DMS 273 (cell line): Measurements from ENCODE around the gene TAOK2.
A peak's percentile ranks its signal among the peaks of the same experiment; 100 is the strongest.
"Not testable (repeated sequence)": the region's sequence is repeated elsewhere in the genome, so short reads cannot be mapped to it uniquely, and the experiment has no call there.

ENCODE experiments used
- DNase-seq: peaks from one replicate; lab custom pipeline; 2025; ENCODE audit not compliant: unreplicated experiment; lab: John Stamatoyannopoulos, UW

Gene TAOK2

GRCh38 chr16:30022887-30023286 is 49.2 kb downstream of the TAOK2 start, which contains the start of gene C16orf92:
Gene C16orf92, plus strand, starts transcription at chr16:30023198. Its CDS starts 143 bp downstream, at chr16:30023341.
- no peak for DNase-seq

- DNase-seq = no peak
Observed at GRCh38 chr16:30023586-30023985, 49.9 kb downstream of the TAOK2 start.

DNA sequence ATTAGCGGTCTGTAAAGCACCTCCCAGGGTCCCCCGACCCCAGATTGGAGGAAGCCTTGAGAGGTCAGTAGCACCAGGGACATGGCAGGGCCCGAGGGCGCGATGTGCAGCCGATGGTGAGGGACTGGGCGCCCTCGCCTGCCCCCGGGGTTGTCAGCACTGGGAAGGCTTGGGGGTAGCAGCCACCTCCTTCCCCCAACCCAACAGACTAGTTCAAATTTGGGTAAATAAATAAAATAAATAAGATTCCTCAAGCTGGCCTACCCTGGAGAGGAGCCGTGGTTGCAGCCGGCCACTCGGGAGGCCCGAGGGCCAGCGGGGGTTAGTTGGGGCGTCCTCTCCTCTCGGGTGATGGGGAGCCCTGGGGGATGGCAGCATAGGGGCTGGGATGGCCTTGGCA is 50.8 kb downstream of the TAOK2 start:
- no peak for DNase-seq

GRCh38 chr16:30025156-30025555 is 51.5 kb downstream of the TAOK2 start:
- DNase-seq = no peak

DNA sequence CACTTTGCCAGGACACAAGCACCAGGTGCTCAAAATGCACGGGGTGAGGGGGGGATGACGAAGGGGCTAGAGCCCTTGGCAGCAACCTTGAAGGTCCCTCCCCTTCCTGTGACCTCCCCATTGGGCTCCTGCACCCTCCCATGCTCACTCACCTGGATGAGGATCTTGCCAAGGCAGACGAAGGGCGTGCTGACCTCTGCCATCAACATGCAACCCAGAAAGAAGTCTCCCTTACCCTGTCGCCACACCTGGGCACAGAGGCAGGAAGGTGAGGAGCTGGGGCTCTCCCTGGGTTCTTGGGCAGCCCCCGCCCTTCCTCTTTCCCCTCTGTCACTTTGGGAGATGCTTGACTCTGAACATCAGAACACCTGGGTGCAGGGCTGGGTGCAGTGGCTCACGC is 51.9 kb downstream of the TAOK2 start:
- no peak for DNase-seq

- no peak for DNase-seq
Observed at GRCh38 chr16:30026449-30026848, 52.8 kb downstream of the TAOK2 start.

DNA sequence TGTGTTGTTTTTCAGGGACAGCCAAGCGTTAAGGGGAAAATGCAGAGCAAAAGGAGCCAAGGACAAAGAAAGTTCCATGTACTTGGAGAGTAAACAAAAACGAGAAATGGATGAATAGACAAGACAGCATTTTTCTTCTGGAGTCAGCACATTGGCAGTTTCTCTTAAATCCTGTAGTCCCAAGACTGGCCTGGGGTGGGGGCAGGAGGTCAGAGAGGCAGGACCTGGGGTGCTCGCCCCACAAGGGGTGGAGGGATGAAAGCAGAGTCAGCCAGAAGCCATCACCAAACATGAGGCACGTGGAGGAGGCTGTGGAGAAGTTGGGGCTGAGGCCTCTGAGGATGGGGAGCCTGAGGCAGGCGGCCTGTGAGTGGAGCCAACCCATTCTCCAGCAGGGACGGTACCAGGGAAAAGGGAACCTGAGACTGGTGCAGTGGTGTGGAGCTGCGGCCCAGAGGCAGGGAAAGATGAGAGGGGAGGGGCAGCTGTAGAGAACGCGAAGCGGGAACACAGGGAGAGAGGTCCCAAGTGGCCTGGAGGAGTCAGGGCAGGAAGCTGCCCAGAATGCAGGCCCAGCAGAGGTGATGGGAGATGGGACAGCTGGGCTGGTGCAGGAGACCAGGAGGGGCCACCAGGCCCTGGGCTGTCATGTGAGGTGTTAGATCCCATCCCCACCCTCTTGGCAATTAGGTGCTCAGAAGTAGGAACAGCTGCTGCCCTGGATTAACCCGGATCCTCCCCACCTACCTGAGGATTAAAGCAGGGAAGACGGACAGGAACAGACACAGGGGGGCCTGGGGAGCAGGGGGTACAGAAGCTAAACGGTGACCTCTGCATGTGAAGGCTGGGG is 54.1 kb downstream of the TAOK2 start:
- DNase-seq = peak; percentile 81

DNA sequence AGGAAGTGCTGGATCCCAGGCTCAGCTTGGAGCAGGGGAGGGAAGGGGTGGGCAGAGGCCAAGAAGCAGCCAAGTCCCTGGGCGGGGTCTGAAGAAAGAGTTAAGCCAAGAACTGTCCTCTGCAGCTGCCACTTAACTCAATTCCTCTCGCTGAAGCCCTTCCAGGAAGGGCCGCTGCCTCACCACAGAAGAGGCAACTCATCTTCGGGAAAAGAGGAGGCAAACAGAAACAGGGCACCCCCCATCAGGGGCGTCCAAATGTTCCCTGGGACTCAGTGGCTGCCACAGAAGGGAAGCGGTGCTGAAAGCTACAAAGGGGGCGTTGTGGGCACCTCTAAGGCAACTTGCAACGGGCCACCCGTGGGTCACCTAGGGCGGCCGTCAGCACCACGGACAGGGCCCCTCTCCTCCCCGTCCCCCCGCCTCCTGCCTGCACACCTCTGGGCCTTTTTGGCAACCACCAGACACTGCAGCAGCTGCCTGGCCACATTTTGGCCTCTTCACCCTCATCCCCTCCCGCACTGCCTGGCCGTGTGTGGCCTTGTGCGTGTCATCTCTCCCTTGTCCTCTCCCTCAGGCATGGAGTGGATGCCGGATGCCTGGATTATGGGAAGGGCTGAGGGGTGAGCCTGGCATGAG is 54.9 kb downstream of the TAOK2 start:
- DNase-seq = peak; percentile 81

DNA sequence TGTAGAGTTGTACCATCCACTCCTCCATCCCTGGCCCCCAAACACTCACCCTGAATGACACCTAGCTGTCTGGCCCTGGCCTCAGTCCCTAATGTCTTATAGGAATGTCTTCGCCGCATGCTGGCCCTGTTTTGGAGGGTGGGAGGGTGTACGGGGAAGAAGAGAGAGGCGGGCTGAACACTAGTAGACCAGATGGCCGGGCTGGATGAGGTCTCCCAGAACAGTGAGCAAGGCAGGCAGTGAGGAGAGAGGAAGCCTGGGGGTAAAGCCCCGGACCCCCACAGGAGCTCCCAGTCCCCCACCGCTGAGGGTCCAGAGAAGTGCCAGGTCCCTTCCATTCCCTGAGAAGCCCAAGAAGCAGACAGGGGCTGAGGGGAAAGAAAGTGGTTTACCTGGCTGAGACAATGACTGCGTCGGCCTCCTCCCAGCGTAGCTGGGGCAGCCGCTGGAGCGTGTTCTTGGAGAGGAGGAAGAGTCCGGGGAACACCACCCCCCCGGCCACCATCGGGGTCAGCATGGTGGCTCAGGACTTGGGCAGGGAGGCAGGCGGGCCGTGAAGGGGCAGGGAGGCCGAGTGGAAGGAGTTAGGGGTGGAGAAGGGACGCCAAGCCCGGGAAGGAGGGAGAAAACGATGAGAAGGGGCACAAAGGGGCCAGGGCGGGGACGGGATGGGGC is 56.5 kb downstream of the TAOK2 start:
- DNase-seq = peak; percentile 77

DNA sequence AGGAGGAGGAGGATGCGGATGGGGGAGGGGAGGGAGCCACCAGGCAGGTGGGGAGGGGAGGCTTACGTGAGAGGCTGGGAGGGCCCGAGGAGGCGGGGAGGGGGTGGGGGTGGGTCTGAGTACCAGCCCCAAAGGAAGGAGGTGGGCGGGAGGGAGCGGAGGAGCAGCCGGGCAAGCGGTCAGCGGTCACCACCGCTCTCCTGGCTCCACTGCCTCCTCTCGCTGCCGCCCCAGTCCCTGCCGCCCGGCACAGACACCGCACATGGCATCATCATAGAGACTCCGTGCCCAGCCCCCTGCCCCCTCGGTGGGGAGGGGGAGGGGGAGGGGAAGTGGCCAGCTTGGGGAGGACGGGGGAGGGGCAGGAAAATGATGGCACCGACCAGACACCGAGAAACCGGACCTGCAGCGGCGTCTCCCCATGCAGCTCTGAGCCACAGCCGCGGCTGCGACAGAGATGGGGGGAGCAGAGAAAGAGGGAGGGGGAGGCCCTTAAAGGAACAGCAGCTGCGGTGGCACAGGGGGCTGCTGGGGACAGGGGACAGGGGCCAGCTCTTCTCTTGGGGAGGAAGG is 57.3 kb downstream of the TAOK2 start, which contains the start of gene TLCD3B:
Gene TLCD3B (minus strand): TSS at position 431 of the 573 bp plus-strand sequence. CDS start 744 bp downstream, outside the sequence.
- DNase-seq = no peak

- DNase-seq = no peak
Observed at GRCh38 chr16:30031477-30031918, 57.8 kb downstream of the TAOK2 start.

DNA sequence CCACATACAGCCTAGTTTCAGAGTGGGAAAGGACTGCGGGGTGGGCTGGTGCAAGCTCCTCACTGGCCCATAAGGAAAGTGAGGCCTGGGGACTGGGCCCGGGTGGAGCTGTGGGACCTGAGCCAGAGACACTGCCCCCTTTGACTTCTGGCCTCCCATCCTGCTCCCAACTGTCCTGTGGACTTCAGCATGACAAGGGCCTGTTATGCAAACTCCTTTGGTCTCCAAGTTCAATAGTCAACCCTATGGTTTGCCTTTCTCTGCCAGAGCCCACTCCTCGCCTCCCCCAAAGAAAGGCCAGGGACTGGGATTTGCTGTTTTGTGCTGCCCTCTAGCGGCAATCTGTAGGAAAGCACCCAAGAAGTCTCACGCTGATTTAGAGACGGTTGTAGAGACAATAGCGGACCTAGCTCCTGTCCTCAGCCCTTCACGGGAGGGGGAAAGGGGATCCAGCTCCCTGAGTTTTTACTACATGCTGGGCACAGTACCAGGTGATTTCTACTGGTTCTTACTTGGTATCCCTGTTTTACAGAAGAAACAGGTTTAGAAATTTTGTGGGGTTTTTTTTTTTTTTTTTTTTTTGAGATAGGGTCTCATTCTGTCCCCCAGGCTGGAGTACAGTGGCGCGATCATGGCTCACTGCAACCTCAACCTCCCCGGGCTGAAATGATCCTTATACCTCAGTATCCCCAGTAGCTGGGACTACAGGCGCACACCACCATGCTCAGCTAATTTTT is 58.6 kb downstream of the TAOK2 start:
- peak; percentile 89 for DNase-seq

- no peak for DNase-seq
Observed at GRCh38 chr16:30033270-30033669, 59.6 kb downstream of the TAOK2 start.

DNA sequence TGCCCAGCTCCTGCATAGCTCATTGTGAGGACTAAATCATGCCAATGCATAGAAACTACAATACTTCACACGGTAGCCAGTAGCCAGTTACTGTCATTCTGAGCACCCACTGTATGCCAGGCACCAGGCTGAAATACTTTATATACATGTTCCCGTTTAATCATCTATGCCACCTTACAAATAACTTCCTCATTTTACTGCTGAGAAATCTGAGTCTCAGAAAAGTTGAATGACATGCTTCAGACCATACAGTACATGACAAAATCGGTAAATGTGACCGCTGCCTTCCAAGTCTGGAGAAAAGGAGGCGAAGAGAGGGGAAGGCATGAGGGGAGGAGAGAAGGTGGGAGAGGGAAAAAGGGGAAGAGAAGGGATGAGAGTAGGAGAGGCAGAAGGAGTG is 66.6 kb downstream of the TAOK2 start:
- DNase-seq = no peak

DNA sequence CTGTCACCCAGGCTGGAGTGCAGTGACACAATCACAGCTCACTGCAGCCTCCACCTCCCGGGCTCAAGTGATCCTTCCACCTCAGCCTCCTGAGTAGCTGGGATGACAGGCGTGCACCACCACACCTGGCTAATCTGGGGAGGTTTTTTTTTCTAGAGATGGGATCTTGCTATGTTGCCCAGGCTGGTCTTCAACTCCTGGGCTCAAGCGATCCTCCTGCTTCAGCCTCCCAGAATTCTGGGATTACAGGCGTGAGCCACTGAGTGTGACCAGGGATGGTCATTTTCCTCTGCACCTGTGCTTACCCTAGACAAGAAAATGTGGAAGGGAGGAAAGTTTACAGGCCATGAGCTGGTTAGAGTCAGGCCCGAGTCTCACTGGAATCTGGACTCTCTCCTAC is 67.0 kb downstream of the TAOK2 start:
- not testable (repeated sequence) for DNase-seq

DNA sequence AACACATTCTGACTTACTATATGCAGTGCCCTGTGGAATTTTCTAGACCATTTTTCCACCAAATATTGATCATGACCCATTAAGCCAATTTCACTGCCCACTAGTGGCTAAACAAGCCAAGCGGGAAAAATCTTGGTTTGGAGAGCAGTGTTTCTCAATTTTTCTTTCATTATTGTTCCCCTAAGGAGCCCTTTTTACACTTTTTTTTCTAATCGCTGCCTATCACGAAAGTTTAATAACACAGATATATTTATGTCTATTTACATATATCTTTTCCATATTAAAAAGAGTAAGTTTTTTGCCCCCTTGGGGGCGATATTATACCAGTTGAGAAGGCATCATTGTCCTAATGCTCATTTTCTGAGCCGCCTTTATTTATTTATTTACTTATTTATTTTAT is 68.2 kb downstream of the TAOK2 start:
- DNase-seq = peak; percentile 71
